A549 (cell line): ENCODE results near the gene TERB2. TPM values are rescaled to one million over a fixed set of nuclear protein-coding genes. Genes with fewer than 3 reads are reported as not detected.

ENCODE experiments used
- ATAC-seq, 2 experiments: fragments of 200-7000 bp in 1 of 2; fragments of >200 bp in 1 of 2; cut with Nextera tagmentation in 1 of 2; cut with Tn5 transposase in 1 of 2; 3 replicates each; pipeline versions ENCODE4 v1.8.0 to v1.9.1; 2018 to 2020; ENCODE audit warnings: mild to moderate bottlenecking in 1 of 2, moderate library complexity in 1 of 2
- CTCF ChIA-PET: fragments of 300-600 bp; sonication (Branson Sonifier 250); formaldehyde crosslinking; extraction: SDS; loops from one replicate; lab custom pipeline; 2021; ENCODE audit warnings: antibody characterized with exemption, inconsistent platforms; lab: Yijun Ruan, JAX
- POLR2A ChIA-PET: fragments of 350-600 bp; formaldehyde crosslinking; extraction: SDS; loops from one replicate; lab custom pipeline; 2021; ENCODE audit warnings: antibody characterized with exemption, inconsistent platforms; lab: Yijun Ruan, JAX
- DNase-seq, 2 experiments: peaks; one replicate each; pipeline versions ENCODE4 v3.0.0 to v3.0.0-alpha.2; 2011 to 2016; ENCODE audit warnings: low read depth in 1 of 2, low spot score in 1 of 2
- FAIRE-seq: peaks from 2 replicates; lab custom pipeline; 2011; peaks lifted over from hg19 to GRCh38; lab: Jason Lieb, UNC
- H3K27ac ChIP-seq, 2 experiments: fragments of >200 bp; sonication (Bioruptor Twin); formaldehyde crosslinking; 3 replicates each; pipeline ENCODE4 v1.5.1; 2016 to 2017
- H3K4me1 ChIP-seq: fragments of >200 bp; sonication (Bioruptor Twin); formaldehyde crosslinking; 3 replicates; pipeline ENCODE4 v1.6.1; 2016
- H3K4me2 ChIP-seq: fragments of >200 bp; sonication (Bioruptor Twin); formaldehyde crosslinking; 3 replicates; pipeline ENCODE4 v1.6.1; 2016
- H3K4me3 ChIP-seq: fragments of >200 bp; sonication (Bioruptor Twin); formaldehyde crosslinking; 3 replicates; pipeline ENCODE4 v1.5.1; 2016
- H3K9me3 ChIP-seq: fragments of >200 bp; sonication (Bioruptor Twin); formaldehyde crosslinking; 3 replicates; pipeline ENCODE4 v1.6.1; 2016
- GATA3 ChIP-seq: IDR thresholded peaks from 2 replicates; pipeline ENCODE4 v1.6.1; 2012; ENCODE audit warnings: borderline replicate concordance
- HEYL ChIP-seq: fragments of 250-450 bp; sonication (Bioruptor Pico); IDR thresholded peaks from 2 replicates; pipeline ENCODE4 v1.8.0; 2021; ENCODE audit warnings: mild to moderate bottlenecking, moderate library complexity
- HOXB13 ChIP-seq: fragments of 250-450 bp; sonication (Bioruptor Pico); IDR thresholded peaks from 2 replicates; pipeline ENCODE4 v1.5.0; 2020; ENCODE audit warnings: low read depth, mild to moderate bottlenecking, moderate library complexity
- MYC ChIP-seq: IDR thresholded peaks from 2 replicates; pipeline ENCODE4 v1.6.1; 2012; ENCODE audit warnings: mild to moderate bottlenecking, inconsistent platforms, low read length, improper control_type of control experiment, borderline replicate concordance
- PHF8 ChIP-seq: fragments of 200-600 bp; sonication (generic); IDR thresholded peaks from 2 replicates; pipeline ENCODE4 v1.6.1; 2016; ENCODE audit warnings: low read depth, mild to moderate bottlenecking, antibody characterized with exemption, moderate library complexity, borderline replicate concordance
- POLR2A ChIP-seq: IDR thresholded peaks from 2 replicates; pipeline ENCODE4 v1.6.1; 2012; ENCODE audit warnings: mild to moderate bottlenecking, low read length
- RAD21 ChIP-seq, 2 experiments: fragments of >200 bp in 1 of 2; sonication (Bioruptor Twin) in 1 of 2; formaldehyde crosslinking in 1 of 2; IDR thresholded peaks in 1 of 2; conservative IDR thresholded peaks in 1 of 2; 2 replicates in 1 of 2; 3 replicates in 1 of 2; pipeline ENCODE4 v1.6.1; 2012 to 2018; ENCODE audit warnings: inconsistent platforms in 1 of 2
- RARB ChIP-seq: fragments of 250-450 bp; sonication (Bioruptor Pico); IDR thresholded peaks from 2 replicates; pipeline ENCODE4 v1.8.0; 2021; ENCODE audit warnings: mild to moderate bottlenecking, moderate library complexity
- TP53 ChIP-seq: fragments of 250-450 bp; sonication (Bioruptor Pico); IDR thresholded peaks from 2 replicates; pipeline ENCODE4 v1.5.0; 2021; ENCODE audit warnings: mild to moderate bottlenecking, moderate library complexity
- ZSCAN20 ChIP-seq: fragments of 250-450 bp; sonication (Bioruptor Pico); IDR thresholded peaks from 2 replicates; pipeline ENCODE4 v1.8.0; 2022; ENCODE audit warnings: mild to moderate bottlenecking, moderate library complexity
- WGBS: methylation state at CpG from one replicate; pipeline ENCODE4 v1.1.6; 2017; ENCODE audit errors: missing lambda C conversion rate; 5-methylcytosine and 5-hydroxymethylcytosine counted together
- polyA plus RNA-seq, 4 experiments: library from polyadenylated mRNA; depleted of rRNA in 3 of 4; stranded (reverse); fragments of >200 nt; fragmentation: RNase III in 1 of 4; extraction: RNeasy Plus Mini Kit Qiagen cat#74134 plus additional on column Dnase treatment in 1 of 4; gene quantifications; 2 replicates in 3 of 4; 3 replicates in 1 of 4; pipeline ENCODE4 v1.2.3, GENCODE V29; 2011 to 2017
- TF ChIP-seq, protein P1 (sequence below): fragments of >200 bp; sonication (Bioruptor Twin); formaldehyde crosslinking; IDR thresholded peaks from 3 replicates; pipeline ENCODE4 v1.5.1; 2016
- TF ChIP-seq, protein P2 (sequence below): IDR thresholded peaks from 2 replicates; pipeline ENCODE4 v1.6.1; 2012
- TF ChIP-seq, protein P3 (sequence below): fragments of 150-350 bp; IDR thresholded peaks from 2 replicates; pipeline ENCODE4 v1.6.1; 2014; ENCODE audit warnings: low read depth, mild to moderate bottlenecking, low read length
- TF ChIP-seq, protein P4 (sequence below): fragments of 450-650 bp; IDR thresholded peaks from 2 replicates; pipeline ENCODE4 v1.6.1; 2014; ENCODE audit warnings: antibody characterized with exemption
- TF ChIP-seq, protein P5 (sequence below): IDR thresholded peaks from 2 replicates; pipeline ENCODE4 v1.6.1; 2012; ENCODE audit warnings: low read depth, borderline replicate concordance
- TF ChIP-seq, protein P6 (sequence below): fragments of 200-600 bp; sonication (generic); IDR thresholded peaks from 2 replicates; pipeline ENCODE4 v1.6.1; 2016; ENCODE audit warnings: antibody characterized with exemption, mild to moderate bottlenecking, moderate library complexity

The TERB2 gene
- polyA plus RNA-seq, 2 of the 4 experiments (the other 2 are of a cell fraction): not detected

DNA sequence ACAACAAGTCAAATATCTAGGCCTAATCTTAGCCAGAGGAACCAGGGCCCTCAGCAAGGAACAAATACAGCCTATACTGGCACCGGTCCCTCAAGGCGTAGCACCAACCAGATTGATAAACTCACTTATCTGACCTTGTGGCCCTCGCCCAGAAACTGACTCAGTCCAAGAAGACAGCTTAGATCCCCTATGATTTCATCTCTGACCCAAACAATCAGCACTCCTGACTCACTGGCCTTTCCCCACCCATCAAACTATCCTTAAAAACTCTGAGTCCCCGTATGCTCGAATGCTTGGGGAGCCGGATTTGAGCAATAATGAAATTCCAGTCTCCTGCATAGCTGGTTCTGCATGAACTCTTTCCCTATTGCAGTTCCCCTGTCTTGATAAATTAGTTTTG is 64.9 kb downstream of the TERB2 start:
- POLR2A ChIA-PET: no interaction called here
- FAIRE-seq: no peak

DNA sequence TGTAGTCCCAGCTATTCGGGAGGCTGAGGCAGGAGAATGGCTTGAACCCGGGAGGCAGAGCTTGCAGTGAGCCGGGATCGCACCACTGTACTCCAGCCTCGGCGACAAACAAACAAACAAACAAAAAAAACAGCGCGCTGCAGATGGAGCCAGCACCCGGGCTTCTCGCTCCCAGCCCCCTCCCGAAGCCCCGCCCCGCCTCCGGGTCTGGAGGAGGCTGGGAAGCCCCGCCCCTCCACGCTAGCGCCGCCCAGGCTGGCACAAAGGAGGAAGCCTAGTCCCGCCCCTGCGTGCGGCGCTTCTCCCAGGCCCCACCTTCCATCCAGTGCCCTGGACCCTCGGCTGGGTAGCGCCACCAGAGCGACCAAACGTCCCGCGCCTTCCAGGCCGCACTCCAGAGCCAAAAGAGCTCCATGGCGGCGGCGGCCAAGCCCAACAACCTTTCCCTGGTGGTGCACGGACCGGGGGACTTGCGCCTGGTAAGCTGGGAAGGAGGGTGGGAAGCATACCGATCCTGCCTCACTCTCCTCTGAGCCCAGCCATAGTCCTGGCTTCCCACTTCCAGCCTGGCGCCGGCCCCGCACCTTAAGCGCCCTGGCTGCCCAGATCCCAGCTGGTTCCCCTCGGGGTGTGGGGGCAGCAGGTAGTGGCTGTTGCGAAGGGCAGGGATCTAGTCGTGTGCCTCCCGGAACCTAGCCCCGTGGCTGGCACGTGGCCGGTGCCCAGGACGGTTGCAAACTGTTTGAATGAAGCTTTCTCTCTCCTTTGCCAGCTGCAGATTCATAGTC is 66.6 kb downstream of the TERB2 start, which contains the start of gene SORD:
SORD (plus strand) TSS at position 325 of the 788 bp plus-strand sequence; CDS start at position 414, 89 bp downstream.
- H3K4me3 ChIP-seq: peak within 1 kb of the TSS; percentile 80
- ChIA-PET CTCF (interaction anchor here (0.6 to 1.8 kb wide), 4 partner anchors 10 to 175 kb away, joined by 3 to 9 read pairs (median 3); no protein-coding TSS in a partner anchor), POLR2A (interaction anchor here (0.6 to 1.4 kb wide), 2 partner anchors 66 to 365 kb away, joined by 3 to 5 read pairs; no protein-coding TSS in a partner anchor)
- H3K27ac ChIP-seq: peak within 1 kb of the TSS; percentile 81 to 88
- no peak for TF ChIP-seq ZSCAN20 (CRISPR knock-in tag)
- TF ChIP-seq, protein P1, sequence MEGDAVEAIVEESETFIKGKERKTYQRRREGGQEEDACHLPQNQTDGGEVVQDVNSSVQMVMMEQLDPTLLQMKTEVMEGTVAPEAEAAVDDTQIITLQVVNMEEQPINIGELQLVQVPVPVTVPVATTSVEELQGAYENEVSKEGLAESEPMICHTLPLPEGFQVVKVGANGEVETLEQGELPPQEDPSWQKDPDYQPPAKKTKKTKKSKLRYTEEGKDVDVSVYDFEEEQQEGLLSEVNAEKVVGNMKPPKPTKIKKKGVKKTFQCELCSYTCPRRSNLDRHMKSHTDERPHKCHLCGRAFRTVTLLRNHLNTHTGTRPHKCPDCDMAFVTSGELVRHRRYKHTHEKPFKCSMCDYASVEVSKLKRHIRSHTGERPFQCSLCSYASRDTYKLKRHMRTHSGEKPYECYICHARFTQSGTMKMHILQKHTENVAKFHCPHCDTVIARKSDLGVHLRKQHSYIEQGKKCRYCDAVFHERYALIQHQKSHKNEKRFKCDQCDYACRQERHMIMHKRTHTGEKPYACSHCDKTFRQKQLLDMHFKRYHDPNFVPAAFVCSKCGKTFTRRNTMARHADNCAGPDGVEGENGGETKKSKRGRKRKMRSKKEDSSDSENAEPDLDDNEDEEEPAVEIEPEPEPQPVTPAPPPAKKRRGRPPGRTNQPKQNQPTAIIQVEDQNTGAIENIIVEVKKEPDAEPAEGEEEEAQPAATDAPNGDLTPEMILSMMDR: no peak
- TF ChIP-seq POLR2A: peak; percentile 65; the same call in 1 of the 2 replicates
- TF ChIP-seq, protein P2, sequence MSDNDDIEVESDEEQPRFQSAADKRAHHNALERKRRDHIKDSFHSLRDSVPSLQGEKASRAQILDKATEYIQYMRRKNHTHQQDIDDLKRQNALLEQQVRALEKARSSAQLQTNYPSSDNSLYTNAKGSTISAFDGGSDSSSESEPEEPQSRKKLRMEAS: peak; percentile 94
- TF ChIP-seq, protein P3, sequence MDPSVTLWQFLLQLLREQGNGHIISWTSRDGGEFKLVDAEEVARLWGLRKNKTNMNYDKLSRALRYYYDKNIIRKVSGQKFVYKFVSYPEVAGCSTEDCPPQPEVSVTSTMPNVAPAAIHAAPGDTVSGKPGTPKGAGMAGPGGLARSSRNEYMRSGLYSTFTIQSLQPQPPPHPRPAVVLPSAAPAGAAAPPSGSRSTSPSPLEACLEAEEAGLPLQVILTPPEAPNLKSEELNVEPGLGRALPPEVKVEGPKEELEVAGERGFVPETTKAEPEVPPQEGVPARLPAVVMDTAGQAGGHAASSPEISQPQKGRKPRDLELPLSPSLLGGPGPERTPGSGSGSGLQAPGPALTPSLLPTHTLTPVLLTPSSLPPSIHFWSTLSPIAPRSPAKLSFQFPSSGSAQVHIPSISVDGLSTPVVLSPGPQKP: no peak
- TF ChIP-seq, protein P4, sequence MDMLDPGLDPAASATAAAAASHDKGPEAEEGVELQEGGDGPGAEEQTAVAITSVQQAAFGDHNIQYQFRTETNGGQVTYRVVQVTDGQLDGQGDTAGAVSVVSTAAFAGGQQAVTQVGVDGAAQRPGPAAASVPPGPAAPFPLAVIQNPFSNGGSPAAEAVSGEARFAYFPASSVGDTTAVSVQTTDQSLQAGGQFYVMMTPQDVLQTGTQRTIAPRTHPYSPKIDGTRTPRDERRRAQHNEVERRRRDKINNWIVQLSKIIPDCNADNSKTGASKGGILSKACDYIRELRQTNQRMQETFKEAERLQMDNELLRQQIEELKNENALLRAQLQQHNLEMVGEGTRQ: no peak
- TF ChIP-seq TP53: no peak
- TF ChIP-seq GATA3: no peak
- TF ChIP-seq MYC: no peak
- TF ChIP-seq, protein P5, sequence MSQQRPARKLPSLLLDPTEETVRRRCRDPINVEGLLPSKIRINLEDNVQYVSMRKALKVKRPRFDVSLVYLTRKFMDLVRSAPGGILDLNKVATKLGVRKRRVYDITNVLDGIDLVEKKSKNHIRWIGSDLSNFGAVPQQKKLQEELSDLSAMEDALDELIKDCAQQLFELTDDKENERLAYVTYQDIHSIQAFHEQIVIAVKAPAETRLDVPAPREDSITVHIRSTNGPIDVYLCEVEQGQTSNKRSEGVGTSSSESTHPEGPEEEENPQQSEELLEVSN: peak; percentile 87
- TF ChIP-seq PHF8: peak; percentile 46; the same call in 1 of the 2 replicates
- no peak for TF ChIP-seq RAD21 (conservative IDR thresholded peaks at IDR 0.05 in 1 of 2, IDR thresholded peaks at IDR 0.05 in 1 of 2)
- TF ChIP-seq HOXB13 (CRISPR knock-in tag): no peak
- no peak for TF ChIP-seq HEYL (CRISPR knock-in tag)
- FAIRE-seq (no peak), ATAC-seq (peak; percentile 98 to 99), DNase-seq (peak; percentile 75 to 79)
- no peaks in the 10 kb centered on the region for H3K9me3 ChIP-seq
- H3K4me1 ChIP-seq: peaks cover 6% of the 10 kb centered on the region
- H3K4me2 ChIP-seq: peak within 1 kb of the TSS; percentile 98
- 1% methylated on average over 9 of the region's 48 CpGs for WGBS

More for the DNA sequence above, 64.9 kb downstream of the TERB2 start:
- CTCF ChIA-PET: no interaction called here
- no peaks in the 10 kb centered on the region for H3K9me3 ChIP-seq
- ATAC-seq: no peak
- H3K4me3 ChIP-seq: no peak overlapping the region
- H3K27ac ChIP-seq: no peak overlapping the region
- H3K4me1 ChIP-seq: peaks cover 6% of the 10 kb centered on the region
- TF ChIP-seq, protein P1: no peak
- TF ChIP-seq RARB: no peak
- TF ChIP-seq, protein P6, sequence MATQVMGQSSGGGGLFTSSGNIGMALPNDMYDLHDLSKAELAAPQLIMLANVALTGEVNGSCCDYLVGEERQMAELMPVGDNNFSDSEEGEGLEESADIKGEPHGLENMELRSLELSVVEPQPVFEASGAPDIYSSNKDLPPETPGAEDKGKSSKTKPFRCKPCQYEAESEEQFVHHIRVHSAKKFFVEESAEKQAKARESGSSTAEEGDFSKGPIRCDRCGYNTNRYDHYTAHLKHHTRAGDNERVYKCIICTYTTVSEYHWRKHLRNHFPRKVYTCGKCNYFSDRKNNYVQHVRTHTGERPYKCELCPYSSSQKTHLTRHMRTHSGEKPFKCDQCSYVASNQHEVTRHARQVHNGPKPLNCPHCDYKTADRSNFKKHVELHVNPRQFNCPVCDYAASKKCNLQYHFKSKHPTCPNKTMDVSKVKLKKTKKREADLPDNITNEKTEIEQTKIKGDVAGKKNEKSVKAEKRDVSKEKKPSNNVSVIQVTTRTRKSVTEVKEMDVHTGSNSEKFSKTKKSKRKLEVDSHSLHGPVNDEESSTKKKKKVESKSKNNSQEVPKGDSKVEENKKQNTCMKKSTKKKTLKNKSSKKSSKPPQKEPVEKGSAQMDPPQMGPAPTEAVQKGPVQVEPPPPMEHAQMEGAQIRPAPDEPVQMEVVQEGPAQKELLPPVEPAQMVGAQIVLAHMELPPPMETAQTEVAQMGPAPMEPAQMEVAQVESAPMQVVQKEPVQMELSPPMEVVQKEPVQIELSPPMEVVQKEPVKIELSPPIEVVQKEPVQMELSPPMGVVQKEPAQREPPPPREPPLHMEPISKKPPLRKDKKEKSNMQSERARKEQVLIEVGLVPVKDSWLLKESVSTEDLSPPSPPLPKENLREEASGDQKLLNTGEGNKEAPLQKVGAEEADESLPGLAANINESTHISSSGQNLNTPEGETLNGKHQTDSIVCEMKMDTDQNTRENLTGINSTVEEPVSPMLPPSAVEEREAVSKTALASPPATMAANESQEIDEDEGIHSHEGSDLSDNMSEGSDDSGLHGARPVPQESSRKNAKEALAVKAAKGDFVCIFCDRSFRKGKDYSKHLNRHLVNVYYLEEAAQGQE: no peak
- 87% methylated on average over 6 of the region's 6 CpGs for WGBS
- H3K4me2 ChIP-seq: no peak overlapping the region
- DNase-seq: no peak
